ENCODE results near the gene MYRIP. TPM values are rescaled to one million over a fixed set of nuclear protein-coding genes. Genes with fewer than 3 reads are reported as not detected.

The MYRIP gene
- total RNA-seq, 1 experiment from 2014 or later, result 0.44 TPM

- TF ChIP-seq, protein P1, sequence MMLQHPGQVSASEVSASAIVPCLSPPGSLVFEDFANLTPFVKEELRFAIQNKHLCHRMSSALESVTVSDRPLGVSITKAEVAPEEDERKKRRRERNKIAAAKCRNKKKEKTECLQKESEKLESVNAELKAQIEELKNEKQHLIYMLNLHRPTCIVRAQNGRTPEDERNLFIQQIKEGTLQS (IDR thresholded peaks at IDR 0.05), result no peak
- TF ChIP-seq SIN3A (IDR thresholded peaks at IDR 0.05; ENCODE audit: low read depth), result no peak
Observed at GRCh38 chr3:40169983-40170382, 360.6 kb downstream of the MYRIP start (continued).

DNA sequence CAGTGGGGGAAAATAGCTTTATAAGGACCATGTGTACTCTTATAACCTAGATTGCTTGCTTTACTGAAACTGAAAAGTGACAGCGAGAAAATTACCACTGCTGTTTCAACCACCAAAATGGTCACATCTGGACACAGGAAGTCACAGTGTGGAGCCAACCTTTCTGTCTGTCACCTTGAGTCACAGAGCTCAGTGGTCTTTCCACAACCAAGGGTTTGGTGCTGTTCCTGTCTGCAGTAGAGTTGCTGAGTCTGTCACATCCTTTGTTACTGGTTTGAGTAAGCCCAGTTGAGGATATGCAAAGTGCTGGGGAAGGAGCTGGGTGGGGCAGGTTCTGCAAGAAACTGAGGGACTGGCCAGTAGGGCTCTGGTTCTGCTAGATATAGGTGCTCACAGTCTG, 361.0 kb downstream of the MYRIP start:
- ChIA-PET CTCF (no interaction called here), RAD21 (ENCODE audit: low non-redundant PET in 1 of 2, low total read pairs in 2 of 2, uncharacterized antibody in 2 of 2, unreplicated experiment in 2 of 2) (no interaction called here), POLR2A (no interaction called here)
- Histone ChIP-seq H3K9me3 (ENCODE audit: control insufficient read depth in 1 of 2, insufficient read depth in 1 of 2, low read depth in 1 of 2, low read length in 2 of 2) (no peaks in the 10 kb centered on the region), H3K4me3 (replicated peaks in 1 of 2; ENCODE audit: low read depth in 1 of 2, low read length in 2 of 2) (no peak overlapping the region), H3K36me3 (ENCODE audit: control insufficient read depth in 1 of 2, insufficient read depth in 2 of 2, low read length in 2 of 2) (no peaks in the 10 kb centered on the region), H3K79me2 (ENCODE audit: insufficient read depth, low read length) (no peaks in the 10 kb centered on the region), H3K9ac (ENCODE audit: low read length) (no peak overlapping the region), H3K27me3 (ENCODE audit: insufficient read depth, low read length) (peaks cover 15% of the 10 kb centered on the region; the same call in 1 of the 2 replicates), H3K27ac (ENCODE audit: low read depth, low read length) (no peak overlapping the region), H3K9me2 (ENCODE audit: insufficient read depth) (no peaks in the 10 kb centered on the region), H3K4me2 (ENCODE audit: low read length) (no peak overlapping the region), H4K20me1 (ENCODE audit: insufficient read depth) (no peaks in the 10 kb centered on the region), H3K4me1 (ENCODE audit: control insufficient read depth in 1 of 2, insufficient read depth in 2 of 2, low read length in 2 of 2) (no peaks in the 10 kb centered on the region), H2AFZ (ENCODE audit: low read depth, low read length, poor library complexity, severe bottlenecking) (no peak overlapping the region)
- no TSS peak for BruUV-seq (replicated peaks)
- intact Hi-C loops (cut with micrococcal nuclease), result no loop called here
- ATAC-seq (no peak), DNase-seq (ENCODE audit: low read depth, low spot score) (no peak)
- no peak for TF ChIP-seq ZBTB33 (IDR thresholded peaks at IDR 0.05; ENCODE audit: extremely low read depth, insufficient replicate concordance, low read length)
- no peak for TF ChIP-seq ZFX (IDR thresholded peaks at IDR 0.05)
- TF ChIP-seq ZNF274 (IDR thresholded peaks at IDR 0.05; ENCODE audit: low read depth, low read length), result no peak
- TF ChIP-seq, protein P1 (IDR thresholded peaks at IDR 0.05), result no peak

Measured in HCT116 (cell line).